ENCODE measurements around the gene CRIM1.

CRIM1 gene

DNA sequence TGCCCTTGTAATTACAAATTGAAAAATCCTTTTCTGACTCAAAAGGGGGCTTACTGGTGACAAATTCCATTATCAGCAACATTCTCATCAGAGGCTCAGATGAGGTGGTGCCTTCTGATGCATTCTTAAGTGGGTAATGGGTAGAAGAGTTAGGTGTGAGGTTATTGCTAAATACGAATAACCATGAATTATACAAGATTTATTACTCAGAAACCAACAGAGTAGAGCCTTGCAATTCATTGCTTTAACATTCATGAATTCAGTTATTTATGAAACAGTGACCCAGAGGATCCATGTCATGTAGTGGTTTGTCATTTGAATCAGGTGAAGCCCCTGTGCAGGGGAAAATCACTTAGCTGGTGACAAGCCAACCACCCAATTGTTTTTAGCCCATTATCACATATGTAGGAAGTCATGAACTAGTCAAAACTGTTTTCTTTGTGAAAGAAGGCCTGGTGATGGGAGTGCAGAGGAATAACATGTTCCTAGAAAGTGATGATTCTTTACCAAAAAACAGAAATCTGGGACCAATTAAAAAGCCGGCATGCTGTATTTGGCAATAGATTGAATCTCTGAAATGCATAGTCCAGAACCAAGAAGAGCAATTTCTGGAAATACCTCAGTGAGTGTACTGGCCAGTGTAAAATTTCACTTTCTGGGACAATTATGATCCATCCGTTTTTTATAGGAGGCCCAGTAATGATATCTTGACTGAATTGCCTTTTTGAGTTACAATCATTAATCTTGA lies 70.2 kb downstream of the CRIM1 start:
- H3K4me1 ChIP-seq (ENCODE audit: control insufficient read depth, insufficient read depth, low read length) = peaks cover 39% of the 10 kb centered on the region
- H3K27me3 ChIP-seq (ENCODE audit: control insufficient read depth, insufficient read depth, low read length) = no peaks in the 10 kb centered on the region
- no peak overlapping the region for H3K4me3 ChIP-seq (ENCODE audit: low read depth, low read length)
- H3K36me3 ChIP-seq (ENCODE audit: control insufficient read depth, insufficient read depth, low read length) = no peaks in the 10 kb centered on the region
- H3K9ac ChIP-seq (ENCODE audit: low read depth, low read length) = no peak overlapping the region
- no peak overlapping the region for H3K27ac ChIP-seq (ENCODE audit: low read depth, low read length)
- H3K9me3 ChIP-seq (ENCODE audit: control insufficient read depth, insufficient read depth, low read length) = no peaks in the 10 kb centered on the region

DNA sequence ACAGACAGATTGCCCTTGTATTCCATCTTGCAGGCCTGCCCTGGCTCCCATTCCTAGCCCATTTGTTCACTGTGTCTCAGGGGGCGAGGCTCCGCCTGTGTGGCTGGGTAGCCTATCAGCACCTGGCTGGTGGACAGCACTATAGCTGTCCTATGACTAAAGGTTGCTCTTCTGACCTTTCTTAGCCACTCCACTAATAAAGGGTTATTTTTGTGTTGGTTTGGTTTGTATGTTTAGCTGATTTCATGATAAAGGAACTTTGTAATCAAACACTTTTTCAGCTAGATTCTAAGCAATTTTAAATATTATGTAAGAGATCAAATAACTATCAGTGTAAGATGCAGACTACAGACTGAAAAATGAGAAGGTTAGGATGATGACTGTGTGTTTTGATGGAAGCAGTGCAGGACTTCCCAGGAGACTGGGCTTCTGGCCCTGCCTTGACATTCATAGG lies 72.2 kb downstream of the CRIM1 start:
- no peaks in the 10 kb centered on the region for H3K27me3 ChIP-seq (ENCODE audit: control insufficient read depth, insufficient read depth, low read length)
- no peaks in the 10 kb centered on the region for H3K36me3 ChIP-seq (ENCODE audit: control insufficient read depth, insufficient read depth, low read length)
- H3K9ac ChIP-seq (ENCODE audit: low read depth, low read length) = no peak overlapping the region
- peaks cover 25% of the 10 kb centered on the region for H3K4me1 ChIP-seq (ENCODE audit: control insufficient read depth, insufficient read depth, low read length)
- no peak overlapping the region for H3K27ac ChIP-seq (ENCODE audit: low read depth, low read length)
- no peak overlapping the region for H3K4me3 ChIP-seq (ENCODE audit: low read depth, low read length)
- no peaks in the 10 kb centered on the region for H3K9me3 ChIP-seq (ENCODE audit: control insufficient read depth, insufficient read depth, low read length)

DNA sequence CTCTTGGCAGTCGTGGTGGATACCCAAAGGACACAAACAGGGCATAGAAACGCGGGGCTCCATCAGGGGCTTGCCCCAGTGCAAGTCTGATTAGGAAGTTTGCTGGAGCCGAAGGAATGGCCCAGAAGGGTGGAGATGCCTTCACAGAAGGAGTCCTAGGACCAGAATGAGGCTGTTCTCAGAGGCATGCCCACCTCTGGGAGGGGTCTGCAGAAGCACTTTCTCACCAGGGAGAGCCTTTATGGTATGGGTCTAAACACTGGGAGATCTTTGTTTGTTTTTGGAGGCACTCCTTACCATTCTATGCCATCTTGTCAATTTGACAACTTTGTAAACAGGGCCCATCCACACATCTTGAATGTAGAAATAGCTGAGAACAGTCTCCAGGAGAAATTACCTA lies 75.0 kb downstream of the CRIM1 start:
- Histone ChIP-seq H3K27ac (ENCODE audit: low read depth, low read length) (no peak overlapping the region), H3K9ac (ENCODE audit: low read depth, low read length) (no peak overlapping the region), H3K9me3 (ENCODE audit: control insufficient read depth, insufficient read depth, low read length) (no peaks in the 10 kb centered on the region), H3K27me3 (ENCODE audit: control insufficient read depth, insufficient read depth, low read length) (no peaks in the 10 kb centered on the region), H3K4me3 (ENCODE audit: low read depth, low read length) (no peak overlapping the region), H3K4me1 (ENCODE audit: control insufficient read depth, insufficient read depth, low read length) (peaks cover 15% of the 10 kb centered on the region), H3K36me3 (ENCODE audit: control insufficient read depth, insufficient read depth, low read length) (no peaks in the 10 kb centered on the region)

GRCh38 chr2:36432479-36432878 lies 76.9 kb downstream of the CRIM1 start:
- Histone ChIP-seq H3K9me3 (ENCODE audit: control insufficient read depth, insufficient read depth, low read length) (no peaks in the 10 kb centered on the region), H3K27me3 (ENCODE audit: control insufficient read depth, insufficient read depth, low read length) (no peaks in the 10 kb centered on the region), H3K9ac (ENCODE audit: low read depth, low read length) (no peak overlapping the region), H3K36me3 (ENCODE audit: control insufficient read depth, insufficient read depth, low read length) (no peaks in the 10 kb centered on the region), H3K4me3 (ENCODE audit: low read depth, low read length) (no peak overlapping the region), H3K27ac (ENCODE audit: low read depth, low read length) (no peak overlapping the region), H3K4me1 (ENCODE audit: control insufficient read depth, insufficient read depth, low read length) (peaks cover 15% of the 10 kb centered on the region)

- Histone ChIP-seq H3K27me3 (ENCODE audit: control insufficient read depth, insufficient read depth, low read length) (no peaks in the 10 kb centered on the region), H3K4me3 (ENCODE audit: low read depth, low read length) (no peak overlapping the region), H3K27ac (ENCODE audit: low read depth, low read length) (peak overlapping the region; percentile 2), H3K9me3 (ENCODE audit: control insufficient read depth, insufficient read depth, low read length) (no peaks in the 10 kb centered on the region), H3K36me3 (ENCODE audit: control insufficient read depth, insufficient read depth, low read length) (no peaks in the 10 kb centered on the region), H3K9ac (ENCODE audit: low read depth, low read length) (no peak overlapping the region), H3K4me1 (ENCODE audit: control insufficient read depth, insufficient read depth, low read length) (peaks cover 11% of the 10 kb centered on the region)
These were observed 78.0 kb downstream of the CRIM1 start for GRCh38 chr2:36433311-36434217.

GRCh38 chr2:36438449-36438977 lies 82.9 kb downstream of the CRIM1 start:
- Histone ChIP-seq H3K4me3 (ENCODE audit: low read depth, low read length) (no peak overlapping the region), H3K4me1 (ENCODE audit: control insufficient read depth, insufficient read depth, low read length) (no peaks in the 10 kb centered on the region), H3K9ac (ENCODE audit: low read depth, low read length) (no peak overlapping the region), H3K27me3 (ENCODE audit: control insufficient read depth, insufficient read depth, low read length) (no peaks in the 10 kb centered on the region), H3K27ac (ENCODE audit: low read depth, low read length) (no peak overlapping the region), H3K9me3 (ENCODE audit: control insufficient read depth, insufficient read depth, low read length) (no peaks in the 10 kb centered on the region), H3K36me3 (ENCODE audit: control insufficient read depth, insufficient read depth, low read length) (peaks cover 28% of the 10 kb centered on the region)

- Histone ChIP-seq H3K4me1 (ENCODE audit: control insufficient read depth, insufficient read depth, low read length) (no peaks in the 10 kb centered on the region), H3K36me3 (ENCODE audit: control insufficient read depth, insufficient read depth, low read length) (peaks cover 34% of the 10 kb centered on the region), H3K27ac (ENCODE audit: low read depth, low read length) (no peak overlapping the region), H3K9me3 (ENCODE audit: control insufficient read depth, insufficient read depth, low read length) (no peaks in the 10 kb centered on the region), H3K27me3 (ENCODE audit: control insufficient read depth, insufficient read depth, low read length) (no peaks in the 10 kb centered on the region), H3K4me3 (ENCODE audit: low read depth, low read length) (no peak overlapping the region), H3K9ac (ENCODE audit: low read depth, low read length) (no peak overlapping the region)
These were observed 83.5 kb downstream of the CRIM1 start for GRCh38 chr2:36439084-36439483.

- Histone ChIP-seq H3K36me3 (ENCODE audit: control insufficient read depth, insufficient read depth, low read length) (peaks cover 51% of the 10 kb centered on the region), H3K9me3 (ENCODE audit: control insufficient read depth, insufficient read depth, low read length) (no peaks in the 10 kb centered on the region), H3K27ac (ENCODE audit: low read depth, low read length) (no peak overlapping the region)
These were observed 85.6 kb downstream of the CRIM1 start for GRCh38 chr2:36441065-36441625.

DNA sequence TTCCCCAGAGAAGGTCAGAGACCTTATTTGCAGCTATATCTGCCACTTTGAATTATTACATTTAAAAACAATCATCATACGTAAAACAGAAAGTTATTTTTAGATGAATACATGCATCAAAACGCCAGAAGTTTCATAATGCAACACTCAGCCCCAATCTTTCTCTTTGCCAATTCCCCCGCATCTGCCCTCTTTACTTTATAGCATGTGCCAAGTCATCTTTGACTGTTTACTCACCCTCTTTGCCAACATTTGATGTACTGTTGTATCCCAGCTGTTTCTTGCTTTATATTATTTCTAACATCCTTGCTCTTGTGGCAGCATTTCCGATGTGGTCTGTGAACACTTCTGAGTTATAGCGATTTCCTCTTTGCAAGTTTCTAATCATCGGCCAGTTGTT lies 86.2 kb downstream of the CRIM1 start:
- Histone ChIP-seq H3K27ac (ENCODE audit: low read depth, low read length) (no peak overlapping the region), H3K9ac (ENCODE audit: low read depth, low read length) (no peak overlapping the region), H3K4me3 (ENCODE audit: low read depth, low read length) (no peak overlapping the region), H3K4me1 (ENCODE audit: control insufficient read depth, insufficient read depth, low read length) (no peaks in the 10 kb centered on the region), H3K9me3 (ENCODE audit: control insufficient read depth, insufficient read depth, low read length) (no peaks in the 10 kb centered on the region), H3K27me3 (ENCODE audit: control insufficient read depth, insufficient read depth, low read length) (no peaks in the 10 kb centered on the region), H3K36me3 (ENCODE audit: control insufficient read depth, insufficient read depth, low read length) (peaks cover 56% of the 10 kb centered on the region)

More at GRCh38 chr2:36441065-36441625, 85.6 kb downstream of the CRIM1 start:
- no peak overlapping the region for H3K9ac ChIP-seq (ENCODE audit: low read depth, low read length)
- no peak overlapping the region for H3K4me3 ChIP-seq (ENCODE audit: low read depth, low read length)
- no peaks in the 10 kb centered on the region for H3K27me3 ChIP-seq (ENCODE audit: control insufficient read depth, insufficient read depth, low read length)
- no peaks in the 10 kb centered on the region for H3K4me1 ChIP-seq (ENCODE audit: control insufficient read depth, insufficient read depth, low read length)

DNA sequence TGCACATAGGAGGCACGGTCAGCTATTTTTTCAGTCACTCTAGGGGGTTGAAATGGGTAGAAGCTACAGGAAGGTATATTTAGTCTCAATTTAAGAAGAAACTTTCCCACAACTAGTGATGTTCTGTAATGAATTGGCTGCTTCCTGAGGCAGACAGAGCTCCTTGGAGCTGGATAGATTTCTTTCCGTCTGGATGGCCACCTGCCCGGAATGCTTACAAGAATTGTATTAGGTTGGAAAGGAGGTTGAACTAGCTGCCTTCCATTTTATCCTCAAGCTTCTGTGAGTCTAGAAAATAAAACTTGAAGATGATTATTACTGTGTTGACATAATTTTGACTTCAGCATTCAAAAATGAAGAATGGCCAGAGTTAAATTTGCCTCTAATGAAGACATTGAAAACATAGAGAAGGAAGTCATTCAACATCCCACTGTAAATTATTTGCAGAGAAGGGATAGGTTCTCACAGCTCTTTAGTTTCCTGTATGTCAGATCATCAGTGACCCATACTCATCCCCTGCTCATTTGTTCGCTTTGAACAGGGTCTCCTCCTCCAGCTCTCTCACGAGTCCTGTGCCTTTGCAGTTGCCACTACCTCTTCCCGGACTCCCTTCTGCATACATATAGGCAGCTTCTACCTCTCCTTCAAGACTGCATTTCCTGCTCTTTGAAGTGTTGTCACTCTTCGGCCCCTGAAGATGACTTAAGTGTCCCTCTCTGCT lies 88.8 kb downstream of the CRIM1 start:
- H3K27me3 ChIP-seq (ENCODE audit: control insufficient read depth, insufficient read depth, low read length) = no peaks in the 10 kb centered on the region
- no peaks in the 10 kb centered on the region for H3K9me3 ChIP-seq (ENCODE audit: control insufficient read depth, insufficient read depth, low read length)
- peaks cover 77% of the 10 kb centered on the region for H3K36me3 ChIP-seq (ENCODE audit: control insufficient read depth, insufficient read depth, low read length)
- H3K4me3 ChIP-seq (ENCODE audit: low read depth, low read length) = no peak overlapping the region
- no peaks in the 10 kb centered on the region for H3K4me1 ChIP-seq (ENCODE audit: control insufficient read depth, insufficient read depth, low read length)
- no peak overlapping the region for H3K9ac ChIP-seq (ENCODE audit: low read depth, low read length)
- H3K27ac ChIP-seq (ENCODE audit: low read depth, low read length) = no peak overlapping the region

Measured in HUES48 (cell line).